Right lobe of liver (tissue), 6 donors: Measurements from ENCODE around the gene KREMEN2. TPM values are rescaled to one million over a fixed set of nuclear protein-coding genes. Genes with fewer than 3 reads are reported as not detected.

ENCODE experiments used
- ATAC-seq, 4 donors: fragments of 200-7000 bp; cut with Tn5 transposase; one replicate each; pipeline ENCODE4 v1.9.1; 2020; ENCODE audit warnings: mild to moderate bottlenecking in 4 of 4, moderate library complexity in 4 of 4
- DNase-seq, 3 donors: peaks; one replicate each; pipeline ENCODE4 v3.0.0-alpha.2; 2020
- H3K27ac ChIP-seq, 3 donors: fragments of 200-600 bp; one replicate each; pipeline ENCODE4 v1.8.0; 2022
- H3K27me3 ChIP-seq, 2 donors: fragments of 200-600 bp; one replicate each; pipeline ENCODE4 v1.8.0; 2022
- H3K36me3 ChIP-seq, 4 donors: fragments of 200-600 bp; sonication (generic) in 1 of 4; one replicate each; pipeline versions ENCODE4 v1.5.1 to v1.8.0; 2017 to 2022; ENCODE audit warnings: control low read depth in 1 of 4
- H3K4me1 ChIP-seq, 4 donors: fragments of 200-600 bp; sonication (generic) in 1 of 4; one replicate each; pipeline versions ENCODE4 v1.5.1 to v1.8.0; 2017 to 2022; ENCODE audit warnings: control low read depth in 1 of 4
- H3K4me3 ChIP-seq, 3 donors: fragments of 200-600 bp; one replicate each; pipeline ENCODE4 v1.8.0; 2022
- H3K9me3 ChIP-seq, 4 donors: fragments of 200-600 bp; sonication (generic) in 1 of 4; one replicate each; pipeline versions ENCODE4 v1.5.1 to v1.8.0; 2017 to 2022; ENCODE audit warnings: control low read depth in 1 of 4
- POLR2A ChIP-seq: fragments of 450-650 bp; IDR thresholded peaks from one replicate; pipeline ENCODE4 v1.6.1; 2017; ENCODE audit warnings: antibody characterized with exemption, mild to moderate bottlenecking
- WGBS: methylation state at CpG from one replicate; pipeline ENCODE4 v1.1.6; 2018; ENCODE audit warnings: low coverage, low lambda C conversion rate; ENCODE audit not compliant: insufficient coverage; ENCODE audit errors: missing lambda C conversion rate; 5-methylcytosine and 5-hydroxymethylcytosine counted together
- intact Hi-C, 2 donors: fragments of 100-400 bp; cut with DNase I; formaldehyde crosslinking; loops; one replicate each; pipeline versions ENCODE4 v1.11.2 to v1.14.1; 2022
- total RNA-seq, 6 experiments: library from RNA; depleted of rRNA in 2 of 6; stranded (reverse); fragments of >200 nt in 2 of 6; fragmentation: NEBNext Ultra II Directional in 3 of 6; extraction: Animal tissue kit (Norgen Biotek cat#: 25700) in 3 of 6; gene quantifications; one replicate each; pipeline versions ENCODE4 v1.1.0 to v1.2.4, GENCODE V29; 2016 to 2023
- TF ChIP-seq, protein P1 (sequence below), 4 donors: fragments of 200-600 bp in 3 of 4; fragments of 450-650 bp in 1 of 4; IDR thresholded peaks; one replicate each; pipeline versions ENCODE4 v1.5.1 to v1.8.0; 2016 to 2022; ENCODE audit warnings: antibody characterized with exemption in 4 of 4, mild to moderate bottlenecking in 2 of 4
- donor health status: DM: no; HTN: yes; CAD: no.
- donor health status: DM: no; HTN: no; CAD: no.
- donor health status: DM: no; HTN: no; CAD: no.
- donor health status: DM: no; HTN: yes; CAD: no.
- donor health status: DM: no; HTN: yes; CAD: no.

Gene KREMEN2
- total RNA-seq, 6 experiments from 2014 or later: not detected

DNA sequence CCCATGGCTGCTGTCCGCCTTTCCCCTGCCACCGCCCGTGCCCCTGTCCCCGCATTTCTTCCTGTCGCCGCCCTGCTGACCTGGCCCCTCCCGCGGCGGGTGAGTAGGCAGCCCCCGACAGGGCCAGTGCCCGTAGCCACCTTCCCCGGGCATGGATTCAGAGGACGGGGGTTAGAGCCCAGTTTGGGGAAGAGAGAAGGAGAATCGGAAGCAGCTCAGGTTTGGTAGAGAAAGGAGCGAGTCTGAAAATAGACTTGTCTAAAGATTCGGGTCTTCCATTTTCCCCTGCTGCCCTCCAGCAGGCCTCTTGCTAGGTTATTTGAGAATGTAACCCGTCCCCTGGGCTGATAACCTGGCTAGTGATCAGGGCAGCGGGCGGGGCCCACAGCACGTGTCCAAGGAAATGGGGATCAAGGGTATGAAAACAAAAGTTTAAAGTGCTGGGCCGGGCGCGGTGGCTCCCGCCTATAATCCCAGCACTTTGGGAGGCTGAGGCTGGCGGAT is 40.8 kb downstream of the KREMEN2 start:
- H3K4me1 ChIP-seq: peaks cover 0 to 35% (median 18%) of the 10 kb centered on the region in 4 donors

DNA sequence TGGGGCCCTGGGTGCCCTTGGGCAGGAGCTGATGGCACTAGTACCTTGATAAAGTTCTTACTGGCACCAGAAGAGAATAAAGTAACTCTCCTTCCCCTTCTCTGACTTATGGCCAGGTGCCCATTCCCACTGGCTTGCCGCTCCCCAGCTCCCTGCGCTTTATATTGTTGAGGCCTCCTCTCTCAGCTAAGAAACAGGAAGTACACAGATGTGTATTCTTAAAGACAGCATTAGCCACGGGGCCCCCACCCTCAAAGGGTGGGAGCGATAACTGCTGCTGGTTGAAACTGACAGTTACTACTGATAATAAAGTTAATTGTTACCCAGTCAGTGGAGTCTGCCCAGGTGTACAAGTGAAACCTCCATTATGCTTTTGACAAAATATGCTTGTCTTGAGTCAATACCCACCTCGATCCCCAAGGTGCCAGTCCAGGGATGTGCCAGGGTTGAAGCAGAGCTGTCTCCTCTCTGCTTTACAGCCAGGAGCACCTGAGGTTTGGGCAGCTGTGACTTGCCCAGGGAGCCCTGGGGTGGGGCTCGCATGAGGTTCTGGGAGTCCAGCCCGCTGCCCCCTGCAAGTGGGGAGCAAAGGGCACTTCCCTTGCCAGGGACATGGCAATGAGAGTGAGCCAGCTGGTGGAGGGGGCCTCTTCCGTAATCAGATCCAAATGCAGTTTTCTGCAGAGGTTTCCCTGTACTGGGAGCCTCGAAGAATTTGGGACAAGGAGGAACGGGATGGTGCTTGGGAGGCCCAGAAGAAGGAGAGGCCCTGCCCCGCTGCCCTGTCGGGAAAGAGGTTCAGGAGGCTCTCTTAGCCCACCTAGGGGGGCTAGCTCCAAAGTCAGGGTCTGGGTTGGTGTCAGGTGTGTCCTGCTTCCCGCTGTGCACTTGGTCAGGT is 43.2 kb downstream of the KREMEN2 start:
- peak; percentile 60 for TF ChIP-seq POLR2A
- TF ChIP-seq, protein P1, sequence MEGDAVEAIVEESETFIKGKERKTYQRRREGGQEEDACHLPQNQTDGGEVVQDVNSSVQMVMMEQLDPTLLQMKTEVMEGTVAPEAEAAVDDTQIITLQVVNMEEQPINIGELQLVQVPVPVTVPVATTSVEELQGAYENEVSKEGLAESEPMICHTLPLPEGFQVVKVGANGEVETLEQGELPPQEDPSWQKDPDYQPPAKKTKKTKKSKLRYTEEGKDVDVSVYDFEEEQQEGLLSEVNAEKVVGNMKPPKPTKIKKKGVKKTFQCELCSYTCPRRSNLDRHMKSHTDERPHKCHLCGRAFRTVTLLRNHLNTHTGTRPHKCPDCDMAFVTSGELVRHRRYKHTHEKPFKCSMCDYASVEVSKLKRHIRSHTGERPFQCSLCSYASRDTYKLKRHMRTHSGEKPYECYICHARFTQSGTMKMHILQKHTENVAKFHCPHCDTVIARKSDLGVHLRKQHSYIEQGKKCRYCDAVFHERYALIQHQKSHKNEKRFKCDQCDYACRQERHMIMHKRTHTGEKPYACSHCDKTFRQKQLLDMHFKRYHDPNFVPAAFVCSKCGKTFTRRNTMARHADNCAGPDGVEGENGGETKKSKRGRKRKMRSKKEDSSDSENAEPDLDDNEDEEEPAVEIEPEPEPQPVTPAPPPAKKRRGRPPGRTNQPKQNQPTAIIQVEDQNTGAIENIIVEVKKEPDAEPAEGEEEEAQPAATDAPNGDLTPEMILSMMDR (IDR thresholded peaks at IDR 0.05): no peak
- Histone ChIP-seq H3K27me3 (no peaks in the 10 kb centered on the region), H3K9me3 (no peaks in the 10 kb centered on the region), H3K27ac (peak overlapping the region; percentile 76 to 95 (median 83)), H3K4me1 (peaks cover 0 to 35% (median 18%) of the 10 kb centered on the region in 4 donors), H3K4me3 (peak overlapping the region in 2 of 3 donors; percentile 14 to 24), H3K36me3 (no peaks in the 10 kb centered on the region)
- DNase-seq: peak; percentile 64 to 84 (median 83)
- 23% methylated on average over 6 of the region's 13 CpGs for WGBS
- peak; percentile 6 to 34 (median 30) for ATAC-seq
- intact Hi-C loops: no loop called here

More for the DNA sequence above, 40.8 kb downstream of the KREMEN2 start:
- 8% methylated on average over 23 of the region's 25 CpGs for WGBS
- TF ChIP-seq POLR2A: peak; percentile 57
- TF ChIP-seq, protein P1 (IDR thresholded peaks at IDR 0.05): no peak
- Histone ChIP-seq H3K36me3 (no peaks in the 10 kb centered on the region), H3K27me3 (no peaks in the 10 kb centered on the region), H3K27ac (peak overlapping the region; percentile 76 to 95 (median 83)), H3K4me3 (peak overlapping the region; percentile 40 to 53 (median 44)), H3K9me3 (no peaks in the 10 kb centered on the region)
- DNase-seq: peak; percentile 76 to 88 (median 83)
- intact Hi-C loops: no loop called here
- ATAC-seq: peak; percentile 19 to 44 (median 28)

DNA sequence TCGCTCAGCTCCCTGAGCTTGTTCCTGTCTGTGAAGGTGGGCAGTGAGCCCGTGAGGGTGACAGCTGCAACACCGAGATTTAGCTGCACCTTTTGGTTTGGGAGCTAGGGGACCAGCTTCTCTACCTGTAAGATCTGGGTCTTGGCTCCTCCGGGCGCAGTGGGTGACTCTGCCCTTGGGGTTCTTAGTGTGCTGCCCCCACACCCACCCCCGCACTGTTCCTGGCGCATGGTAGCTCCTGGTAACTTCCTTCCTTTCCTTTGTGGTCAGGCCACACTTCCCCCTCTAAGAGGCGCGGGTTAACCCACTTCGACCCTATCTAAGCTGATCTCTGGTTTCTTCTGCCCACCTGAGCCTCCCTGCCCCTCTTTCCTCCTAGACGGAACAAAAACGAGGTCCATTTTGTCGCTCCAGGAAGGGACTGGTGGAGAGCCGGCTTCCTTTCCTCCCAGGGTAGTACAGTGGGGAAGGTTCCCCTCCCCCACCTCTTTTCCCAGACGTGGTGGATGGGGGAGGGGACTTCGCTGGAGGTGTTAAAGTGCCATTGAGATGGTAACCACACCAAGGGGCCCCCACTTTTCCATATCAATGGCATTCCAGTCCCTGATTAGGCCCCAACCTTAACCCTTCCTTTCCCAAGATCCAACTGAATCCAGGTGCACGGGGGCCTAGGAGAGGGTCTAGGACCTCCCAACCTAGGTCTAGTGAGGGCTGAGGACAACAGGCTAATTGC is 44.0 kb downstream of the KREMEN2 start:
- intact Hi-C loops: no loop called here
- Histone ChIP-seq H3K4me3 (peak overlapping the region in 2 of 3 donors; percentile 14 to 24), H3K27me3 (no peaks in the 10 kb centered on the region), H3K27ac (peak overlapping the region; percentile 76 to 95 (median 83)), H3K36me3 (no peaks in the 10 kb centered on the region), H3K9me3 (no peaks in the 10 kb centered on the region), H3K4me1 (peaks cover 0 to 37% (median 18%) of the 10 kb centered on the region in 4 donors)
- DNase-seq (peak in 2 of 3 donors; percentile 45 to 66), ATAC-seq (no peak)
- no peak for TF ChIP-seq POLR2A
- TF ChIP-seq, protein P1 (IDR thresholded peaks at IDR 0.05): no peak
- 30% methylated on average over 10 of the region's 17 CpGs for WGBS

DNA sequence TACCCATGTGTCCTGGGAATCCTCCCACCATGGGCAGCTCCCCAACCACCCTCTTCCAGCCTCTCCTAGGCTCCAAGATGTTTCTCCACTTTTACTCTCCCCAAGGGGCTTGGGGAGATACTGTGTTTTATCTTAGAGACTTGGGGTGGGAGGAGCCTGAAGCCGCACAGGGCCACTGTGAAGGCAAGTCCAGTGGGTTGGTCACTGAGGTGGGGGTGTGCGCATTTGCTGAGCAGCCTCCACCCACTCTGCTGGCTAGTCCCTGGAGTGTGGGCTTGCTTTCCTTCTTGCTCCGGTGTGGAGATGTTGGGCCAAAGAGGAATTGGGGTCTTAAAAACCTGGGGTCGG is 44.6 kb downstream of the KREMEN2 start:
- no peak for ATAC-seq
- Histone ChIP-seq H3K36me3 (no peaks in the 10 kb centered on the region), H3K27ac (peak overlapping the region in 2 of 3 donors; percentile 76 to 83), H3K4me3 (no peak overlapping the region), H3K27me3 (no peaks in the 10 kb centered on the region), H3K4me1 (peaks cover 0 to 40% (median 18%) of the 10 kb centered on the region in 4 donors), H3K9me3 (no peaks in the 10 kb centered on the region)
- DNase-seq: no peak
- WGBS: 71% methylated on average over 4 of the region's 4 CpGs
- TF ChIP-seq, protein P1 (IDR thresholded peaks at IDR 0.05): no peak
- no peak for TF ChIP-seq POLR2A
- intact Hi-C loops: no loop called here
